ENCODE data around the gene DSTN. TPM values are rescaled to one million over a fixed set of nuclear protein-coding genes. Genes with fewer than 3 reads are reported as not detected.
A peak's percentile ranks its signal among the peaks of the same experiment; 100 is the strongest.

DSTN gene
- total and polyA plus RNA-seq, 9 of the 15 experiments (the other 6 are each of a cell fraction or from before 2014, with no cell fraction given) = 25.7 to 88.3 (median 61.0) TPM

GRCh38 chr20:17655286-17655651 lies 85.4 kb downstream of the DSTN start:
- Histone ChIP-seq H4K20me1 (replicated peaks; ENCODE audit: control insufficient read depth, insufficient read depth, low read length) (no peaks in the 10 kb centered on the region), H3K27me3 (ENCODE audit: control insufficient read depth in 2 of 2, insufficient read depth in 2 of 2, low read length in 2 of 2) (no peaks in the 10 kb centered on the region), H3K79me2 (ENCODE audit: control insufficient read depth, insufficient read depth, low read length) (no peaks in the 10 kb centered on the region), H3K36me3 (ENCODE audit: control insufficient read depth, insufficient read depth, low read length) (peaks cover 28% of the 10 kb centered on the region; the same call in 1 of the 3 replicates), H3K9ac (ENCODE audit: insufficient read depth in 1 of 2, low read depth in 2 of 2, low read length in 2 of 2) (no peak overlapping the region), H3K27ac (ENCODE audit: extremely low read depth, low read depth, low read length) (no peak overlapping the region), H3K9me3 (replicated peaks; ENCODE audit: control insufficient read depth, insufficient read depth, low read depth, low read length) (0 out of 2 replicates have a peak, but pooled peaks cover 2% of the 10 kb centered on the region), H3K9me1 (ENCODE audit: control insufficient read depth, insufficient read depth, low read length) (peaks cover 5% of the 10 kb centered on the region), H3K4me1 (replicated peaks in 1 of 2; ENCODE audit: control insufficient read depth in 2 of 2, insufficient read depth in 2 of 2, low read length in 2 of 2) (no peaks in the 10 kb centered on the region; a peak in 3 of 5 replicates), H3K4me2 (ENCODE audit: insufficient read depth, low read length) (no peak overlapping the region), H2AFZ (ENCODE audit: low read depth, low read length) (no peak overlapping the region), H3K4me3 (no peak overlapping the region)
- no peak for DNase-seq (ENCODE audit: extremely low read depth in 1 of 4, low spot score in 3 of 4)
- TF ChIP-seq TOE1 (IDR thresholded peaks at IDR 0.05; ENCODE audit: borderline replicate concordance) (no peak), TOE1 (CRISPR knock-in tag; IDR thresholded peaks at IDR 0.05; ENCODE audit: borderline replicate concordance, low read depth) (no peak)
- TF ChIP-seq, protein P1, sequence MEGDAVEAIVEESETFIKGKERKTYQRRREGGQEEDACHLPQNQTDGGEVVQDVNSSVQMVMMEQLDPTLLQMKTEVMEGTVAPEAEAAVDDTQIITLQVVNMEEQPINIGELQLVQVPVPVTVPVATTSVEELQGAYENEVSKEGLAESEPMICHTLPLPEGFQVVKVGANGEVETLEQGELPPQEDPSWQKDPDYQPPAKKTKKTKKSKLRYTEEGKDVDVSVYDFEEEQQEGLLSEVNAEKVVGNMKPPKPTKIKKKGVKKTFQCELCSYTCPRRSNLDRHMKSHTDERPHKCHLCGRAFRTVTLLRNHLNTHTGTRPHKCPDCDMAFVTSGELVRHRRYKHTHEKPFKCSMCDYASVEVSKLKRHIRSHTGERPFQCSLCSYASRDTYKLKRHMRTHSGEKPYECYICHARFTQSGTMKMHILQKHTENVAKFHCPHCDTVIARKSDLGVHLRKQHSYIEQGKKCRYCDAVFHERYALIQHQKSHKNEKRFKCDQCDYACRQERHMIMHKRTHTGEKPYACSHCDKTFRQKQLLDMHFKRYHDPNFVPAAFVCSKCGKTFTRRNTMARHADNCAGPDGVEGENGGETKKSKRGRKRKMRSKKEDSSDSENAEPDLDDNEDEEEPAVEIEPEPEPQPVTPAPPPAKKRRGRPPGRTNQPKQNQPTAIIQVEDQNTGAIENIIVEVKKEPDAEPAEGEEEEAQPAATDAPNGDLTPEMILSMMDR (IDR thresholded peaks at IDR 0.05 in 2 of 3, conservative IDR thresholded peaks at IDR 0.05 in 1 of 3; ENCODE audit: insufficient read depth in 2 of 3, low read depth in 1 of 3, low read length in 3 of 3) = 0 out of 6 replicates have a peak, but pooled peaks of 1 of the 3 experiments have one; percentile 4
- intact Hi-C loops (cut with micrococcal nuclease) = no loop called here
- no peak for ATAC-seq
- CTCF ChIA-PET (ENCODE audit: low intra/inter-chr PET ratio) = interaction anchor here (0.7 to 1.1 kb wide), 2 partner anchors 19 to 341 kb away, joined by 3 read pairs; no protein-coding TSS in a partner anchor
- FAIRE-seq = no peak
- BruUV-seq (replicated peaks) = no TSS peak
- WGBS (ENCODE audit: insufficient coverage, low coverage, missing lambda C conversion rate) = 74% methylated on average over 5 of the region's 7 CpGs
- in situ Hi-C loops (cut with MboI) = no loop called here
- POLR2A ChIA-PET = interaction anchor here (0.8 kb wide), 1 partner anchor 279 kb away, joined by 3 read pairs; no protein-coding TSS in a partner anchor
